Mononuclear cell (primary cell): ENCODE results near the gene BCAT1. TPM values are rescaled to one million over a fixed set of nuclear protein-coding genes. Genes with fewer than 3 reads are reported as not detected.
"Not testable (repeated sequence)": the region's sequence is repeated elsewhere in the genome, so short reads cannot be mapped to it uniquely, and the experiment has no call there.

ENCODE experiments used
- H3K27me3 ChIP-seq: 2 replicates; pipeline ENCODE4 v1.6.0; 2011; ENCODE audit warnings: low read length, control low read depth; ENCODE audit not compliant: insufficient read depth
- H3K4me1 ChIP-seq: 2 replicates; pipeline ENCODE4 v1.5.1; 2011; ENCODE audit warnings: mild to moderate bottlenecking, low read length, control low read depth; ENCODE audit not compliant: insufficient read depth
- H3K4me3 ChIP-seq: 2 replicates; pipeline ENCODE4 v1.5.1; 2011; ENCODE audit warnings: mild to moderate bottlenecking, low read length, moderate library complexity
- H3K9me3 ChIP-seq: 2 replicates; pipeline ENCODE4 v1.5.1; 2011; ENCODE audit warnings: low read depth, mild to moderate bottlenecking, control low read depth, low read length
- total RNA-seq: library from RNA; depleted of rRNA; stranded (reverse); fragments of >200 nt; gene quantifications from one replicate; pipeline ENCODE4 v1.2.3, GENCODE V29; 2012

Gene BCAT1
- total RNA-seq, 1 donor: 6.5 TPM

DNA sequence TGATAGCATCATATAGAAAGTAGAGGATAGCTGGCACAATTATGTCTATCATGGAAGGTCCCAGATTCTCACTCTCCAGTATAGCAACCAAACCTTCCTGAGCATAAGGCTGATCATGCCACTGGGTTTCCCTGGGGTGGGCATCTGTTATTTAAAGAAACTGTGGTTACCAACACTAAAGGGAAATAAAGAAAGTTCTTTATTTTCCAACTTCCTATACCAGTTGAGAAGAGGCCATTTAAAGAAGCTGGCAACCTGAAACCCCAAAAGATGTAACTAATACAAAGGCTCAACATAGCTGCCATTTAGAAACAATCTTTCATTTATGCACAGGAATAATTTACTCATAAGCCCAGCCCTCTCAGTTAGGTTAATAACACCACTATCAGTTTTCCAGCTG is 3.1 kb downstream of the BCAT1 start:
- peaks cover 13% of the 10 kb centered on the region for H3K27me3 ChIP-seq
- no peaks in the 10 kb centered on the region for H3K9me3 ChIP-seq
- peaks cover 42% of the 10 kb centered on the region for H3K4me1 ChIP-seq
- H3K4me3 ChIP-seq: no peak overlapping the region

DNA sequence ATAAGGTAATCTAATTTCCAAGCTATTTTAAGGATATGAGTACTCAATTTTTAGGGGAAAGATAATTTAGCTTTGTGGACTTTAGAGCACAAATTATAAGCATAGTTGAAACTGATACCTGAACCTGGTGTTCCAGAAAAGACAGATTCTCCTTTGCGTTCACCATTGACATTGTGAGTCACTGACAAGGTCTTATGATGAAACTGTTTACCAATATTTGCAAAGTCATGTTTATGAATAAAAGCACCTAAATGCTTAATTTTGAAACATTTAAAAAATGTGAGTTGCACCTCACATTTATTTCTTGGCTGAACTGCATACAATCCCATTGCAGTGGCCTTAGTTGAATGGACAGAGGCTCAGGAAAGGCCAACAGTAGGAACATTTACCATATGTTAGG is 3.9 kb downstream of the BCAT1 start:
- H3K4me3 ChIP-seq: no peak overlapping the region
- H3K4me1 ChIP-seq: peaks cover 42% of the 10 kb centered on the region
- peaks cover 13% of the 10 kb centered on the region for H3K27me3 ChIP-seq
- H3K9me3 ChIP-seq: no peaks in the 10 kb centered on the region

DNA sequence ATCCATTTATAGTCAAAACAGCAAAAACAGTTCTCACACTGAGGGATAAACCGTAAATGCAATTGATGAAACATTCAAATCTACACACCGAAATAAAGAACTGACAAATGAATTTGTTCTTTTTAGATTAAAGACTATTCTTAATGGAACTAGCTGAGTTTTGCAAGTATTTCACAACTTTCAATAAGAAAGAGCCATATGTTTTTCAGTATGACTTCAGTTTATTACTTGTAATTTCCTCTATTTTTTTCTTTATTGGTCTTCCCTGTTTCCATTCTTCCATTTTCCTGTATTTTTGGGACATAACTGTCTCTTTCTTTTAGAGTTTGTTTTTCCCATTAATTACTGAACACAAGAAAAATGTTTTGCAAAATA is 4.3 kb downstream of the BCAT1 start:
- peaks cover 42% of the 10 kb centered on the region for H3K4me1 ChIP-seq
- no peak overlapping the region for H3K4me3 ChIP-seq
- peaks cover 13% of the 10 kb centered on the region for H3K27me3 ChIP-seq
- no peaks in the 10 kb centered on the region for H3K9me3 ChIP-seq

DNA sequence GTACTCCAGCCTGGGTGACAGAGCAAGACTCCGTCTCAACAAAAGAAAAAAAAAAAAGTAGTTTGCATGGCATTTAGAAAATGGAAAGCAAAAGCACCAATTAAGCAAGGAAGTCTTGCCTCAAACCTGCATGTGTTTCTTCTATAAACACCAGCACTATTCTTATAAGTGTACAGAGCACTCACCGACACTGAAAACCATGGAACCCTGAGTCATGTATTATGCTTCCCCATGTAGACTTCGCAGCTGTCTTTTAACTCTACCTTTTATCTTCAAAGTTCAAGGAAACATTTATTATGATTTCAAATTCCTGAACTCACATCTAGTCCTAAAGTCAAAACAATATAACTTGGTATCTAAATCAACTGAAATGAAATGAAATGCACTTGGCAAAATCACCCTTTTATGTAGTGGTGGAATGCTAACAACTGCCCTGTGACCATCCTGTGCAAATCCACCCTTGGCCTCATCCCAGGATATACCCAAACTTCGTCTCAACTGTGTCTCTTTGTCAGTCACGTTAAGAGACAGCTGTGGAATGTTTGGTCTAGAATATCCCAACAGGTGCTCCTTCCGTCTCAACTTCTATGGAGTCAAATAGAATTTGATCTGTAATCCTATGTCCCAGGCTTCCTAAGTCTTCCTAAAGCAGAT is 4.8 kb downstream of the BCAT1 start:
- Histone ChIP-seq H3K27me3 (peaks cover 13% of the 10 kb centered on the region), H3K9me3 (no peaks in the 10 kb centered on the region), H3K4me1 (peaks cover 39% of the 10 kb centered on the region), H3K4me3 (no peak overlapping the region)

DNA sequence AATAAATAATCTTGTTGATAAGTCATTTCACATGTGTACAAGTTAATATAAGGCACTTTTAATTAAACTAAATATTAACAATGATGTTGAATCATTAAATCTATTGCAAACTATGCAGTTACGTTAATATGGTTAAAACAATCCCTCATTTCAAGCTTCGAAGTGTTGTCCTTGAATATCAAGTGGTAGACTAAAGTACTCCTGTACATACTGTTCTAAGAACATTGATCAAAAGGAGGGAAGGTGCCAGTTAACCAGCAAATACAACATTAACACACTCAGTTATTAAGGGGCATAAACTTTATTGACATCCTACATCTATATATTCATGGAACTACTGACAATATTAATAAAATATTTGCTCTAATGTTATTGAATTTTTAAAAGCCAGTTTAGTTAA is 8.7 kb downstream of the BCAT1 start:
- Histone ChIP-seq H3K27me3 (no peaks in the 10 kb centered on the region), H3K9me3 (no peaks in the 10 kb centered on the region), H3K4me3 (no peak overlapping the region), H3K4me1 (peaks cover 3% of the 10 kb centered on the region)

DNA sequence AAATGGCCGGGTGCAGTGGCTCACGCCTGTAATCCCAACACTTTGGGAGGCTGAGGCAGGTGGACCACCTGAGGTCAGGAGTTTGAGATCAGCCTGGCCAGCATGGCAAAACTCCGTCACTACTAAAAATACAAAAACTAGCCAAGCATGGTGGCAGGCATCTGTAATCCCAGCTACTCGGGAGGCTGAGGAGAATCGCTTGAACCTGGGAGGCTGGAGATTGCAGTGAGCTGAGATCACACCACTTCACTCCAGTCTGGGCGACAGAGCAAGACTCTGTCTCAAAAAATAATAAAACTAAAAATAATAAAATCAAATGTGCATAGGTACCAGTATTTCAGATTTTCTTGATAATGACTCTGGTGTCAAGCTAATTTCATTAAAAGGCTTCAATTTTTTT is 9.3 kb downstream of the BCAT1 start:
- H3K27me3 ChIP-seq, H3K4me3 ChIP-seq: not testable (repeated sequence)

DNA sequence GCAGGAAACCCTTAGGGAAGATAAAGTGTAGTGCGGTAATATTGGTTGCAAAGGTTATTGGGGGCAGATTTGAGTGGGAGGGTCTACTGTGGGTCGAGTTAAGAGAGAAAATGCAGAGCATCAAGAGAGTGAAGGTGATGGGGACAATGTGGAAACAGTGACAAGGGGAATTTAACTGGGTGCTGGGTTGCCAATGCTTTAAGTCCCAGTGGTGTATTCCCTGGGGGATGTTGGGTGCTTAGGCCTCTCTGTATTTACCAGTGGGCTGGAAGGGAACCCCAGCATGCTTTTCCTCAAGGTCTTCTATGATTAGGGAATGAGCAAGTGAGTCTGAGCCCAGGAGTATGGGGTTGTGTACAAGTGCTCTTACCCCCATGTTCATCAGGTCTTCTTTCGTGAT is 10.6 kb downstream of the BCAT1 start:
- Histone ChIP-seq H3K4me3 (no peak overlapping the region), H3K4me1 (no peaks in the 10 kb centered on the region), H3K9me3 (no peaks in the 10 kb centered on the region), H3K27me3 (no peaks in the 10 kb centered on the region)

More for the DNA sequence above, 9.3 kb downstream of the BCAT1 start:
- not testable (repeated sequence) for H3K4me1 ChIP-seq, H3K9me3 ChIP-seq

DNA sequence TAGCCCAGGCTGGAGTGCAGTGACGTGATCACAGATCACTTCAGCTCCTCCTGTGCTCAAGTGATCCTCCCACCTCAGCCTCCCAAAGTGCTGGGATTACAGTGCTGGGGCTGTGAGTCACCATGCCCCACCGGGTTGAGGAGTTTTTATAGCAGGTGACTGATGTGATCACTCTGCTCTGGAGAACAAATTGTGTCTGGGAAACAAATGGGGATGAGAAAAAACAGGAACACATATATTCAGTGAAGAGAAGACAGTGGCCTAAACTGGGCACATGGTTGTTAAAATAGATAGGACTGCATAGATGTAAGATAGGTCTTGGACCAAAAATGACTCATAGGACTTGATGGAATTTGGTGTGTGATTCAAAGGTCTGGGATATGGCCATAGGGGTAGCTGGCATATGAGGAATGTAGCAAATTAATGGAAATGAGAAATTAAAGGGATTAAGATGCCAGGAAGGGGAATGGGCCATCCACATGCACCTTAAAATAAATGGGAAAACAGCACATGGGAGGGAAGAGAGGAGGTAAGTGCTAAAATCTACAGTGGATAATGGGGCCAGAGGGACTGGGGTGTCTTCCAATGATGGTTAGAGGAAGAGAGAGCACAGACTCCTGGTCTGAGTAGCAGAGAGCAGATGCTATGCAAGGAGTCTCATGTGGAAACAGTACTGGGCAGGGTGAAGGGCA is 11.2 kb downstream of the BCAT1 start:
- Histone ChIP-seq H3K4me3 (no peak overlapping the region), H3K27me3 (no peaks in the 10 kb centered on the region), H3K4me1 (no peaks in the 10 kb centered on the region), H3K9me3 (no peaks in the 10 kb centered on the region)

DNA sequence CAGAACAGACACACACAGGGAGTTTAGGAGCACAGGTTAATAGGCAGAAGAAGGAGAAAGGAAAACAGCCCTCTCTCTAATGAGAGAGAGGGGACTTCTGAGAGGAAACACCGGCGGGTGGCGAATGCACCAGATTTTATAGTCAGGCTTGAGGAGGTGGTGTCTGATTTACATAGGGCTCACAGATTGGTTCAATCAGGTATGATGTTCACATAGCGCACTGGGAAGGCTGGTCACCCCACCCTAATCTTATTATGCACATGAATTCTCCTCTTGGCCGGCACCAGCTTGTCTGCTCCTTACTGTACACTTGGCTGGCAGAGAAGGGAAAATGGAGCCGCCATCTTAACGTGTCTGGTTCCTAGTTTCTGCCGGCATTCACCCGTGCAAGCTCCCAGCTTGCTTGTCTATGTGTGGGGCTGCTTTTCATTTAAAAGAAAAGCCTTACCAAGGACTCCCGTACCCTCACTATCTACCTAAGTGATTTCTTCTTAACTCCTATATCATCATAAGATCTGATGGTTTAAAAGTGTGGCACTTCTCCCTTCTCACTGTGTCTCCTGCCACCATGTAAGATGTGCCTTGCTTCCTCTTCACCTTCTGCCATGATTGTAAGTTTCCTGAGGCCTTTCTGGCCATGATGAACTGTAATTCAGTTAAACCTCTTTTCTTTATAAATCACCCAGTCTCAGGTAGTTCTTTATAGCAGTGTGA is 15.1 kb downstream of the BCAT1 start:
- Histone ChIP-seq H3K9me3 (no peaks in the 10 kb centered on the region), H3K27me3 (no peaks in the 10 kb centered on the region), H3K4me3 (no peak overlapping the region), H3K4me1 (peaks cover 15% of the 10 kb centered on the region)

DNA sequence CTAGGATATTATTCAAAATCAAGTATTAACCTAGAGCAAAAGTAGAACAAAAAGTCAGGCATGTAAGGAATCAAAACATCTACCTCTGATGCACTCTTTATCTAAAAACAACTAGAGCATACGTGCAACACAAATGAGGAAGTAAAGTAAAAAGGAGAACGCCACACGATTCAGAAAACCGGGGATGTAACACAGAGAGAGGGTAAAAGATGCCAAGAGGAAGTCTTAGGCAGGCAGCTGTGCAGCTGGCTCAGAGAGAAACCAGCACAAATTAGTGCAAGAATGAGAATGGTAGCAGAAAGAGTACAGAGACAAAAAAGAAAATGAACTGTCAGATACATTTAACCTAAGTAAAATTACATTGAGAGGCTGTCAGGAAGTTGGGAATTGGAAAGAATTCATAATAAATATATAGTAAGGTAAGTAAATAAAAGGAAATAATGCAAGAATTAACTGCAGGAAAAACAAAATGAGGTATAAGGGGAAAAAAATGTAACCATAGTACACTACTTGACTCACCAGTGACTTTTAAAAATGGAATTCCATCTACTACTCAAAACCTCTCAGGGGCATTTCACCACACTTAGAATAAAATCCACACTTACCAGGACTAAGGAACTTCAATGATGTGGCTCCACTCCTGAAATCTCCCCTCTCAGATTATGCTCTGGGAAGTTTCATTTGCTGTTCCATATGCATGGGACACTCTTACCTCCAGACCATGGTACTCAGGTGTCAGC is 17.1 kb downstream of the BCAT1 start:
- Histone ChIP-seq H3K9me3 (no peaks in the 10 kb centered on the region), H3K27me3 (no peaks in the 10 kb centered on the region), H3K4me3 (no peak overlapping the region), H3K4me1 (peaks cover 15% of the 10 kb centered on the region)

DNA sequence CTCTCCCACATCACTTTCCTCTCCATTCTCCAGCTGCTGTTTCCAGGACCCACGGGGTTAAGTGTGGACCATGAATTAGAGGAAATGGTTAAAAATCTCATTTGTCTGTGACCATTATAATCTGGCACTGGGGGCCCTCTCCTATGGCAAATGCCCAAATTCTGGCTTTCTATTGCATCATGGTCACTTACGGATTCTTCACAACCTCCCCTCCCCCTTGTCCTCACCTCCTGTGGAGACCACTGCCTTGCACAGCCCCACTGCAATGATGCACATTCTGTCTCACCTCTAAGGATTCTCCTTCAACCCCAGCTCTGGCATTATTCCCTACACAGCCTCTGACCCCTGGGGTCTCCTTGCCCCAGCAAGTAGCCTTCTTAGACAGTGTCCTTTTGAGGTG is 18.9 kb downstream of the BCAT1 start:
- Histone ChIP-seq H3K4me3 (no peak overlapping the region), H3K27me3 (no peaks in the 10 kb centered on the region), H3K4me1 (peaks cover 15% of the 10 kb centered on the region), H3K9me3 (no peaks in the 10 kb centered on the region)

DNA sequence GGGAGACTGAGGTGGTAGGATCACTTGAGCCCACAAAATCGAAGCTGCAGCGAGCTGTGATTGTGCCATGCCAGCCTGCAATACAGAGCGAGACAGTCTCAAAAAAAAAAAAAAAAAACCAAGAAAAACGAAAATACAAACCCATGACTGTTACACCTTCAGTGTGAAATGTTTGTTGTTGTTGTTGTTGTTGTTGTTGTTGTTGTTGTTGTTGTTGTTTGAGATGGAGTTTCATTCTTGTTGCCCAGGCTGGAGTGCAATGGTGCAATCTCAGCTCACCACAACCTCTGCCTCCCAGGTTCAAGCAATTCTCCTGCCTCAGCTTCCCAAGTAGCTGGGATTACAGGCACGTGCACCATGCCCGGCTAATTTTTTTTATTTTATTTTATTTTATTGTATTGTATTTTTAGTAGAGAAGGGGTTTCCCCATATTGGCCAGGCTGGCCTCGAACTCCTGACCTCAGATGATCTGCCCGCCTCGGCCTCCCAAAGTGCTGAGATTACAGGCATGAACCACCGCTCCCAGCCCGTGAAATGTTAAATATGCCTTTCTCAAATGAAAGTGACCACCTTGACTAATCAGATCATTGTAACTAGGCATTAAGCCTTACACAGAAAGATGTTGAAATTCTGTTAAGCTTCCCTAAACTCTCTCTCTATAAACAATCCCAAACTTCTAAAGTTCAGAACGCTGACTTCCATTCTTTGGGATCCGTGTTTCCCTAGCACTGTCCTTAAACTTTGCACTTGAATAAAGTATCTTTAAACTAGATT is 20.2 kb downstream of the BCAT1 start:
- H3K9me3 ChIP-seq, H3K4me3 ChIP-seq, H3K27me3 ChIP-seq: not testable (repeated sequence)
- peaks cover 15% of the 10 kb centered on the region for H3K4me1 ChIP-seq

DNA sequence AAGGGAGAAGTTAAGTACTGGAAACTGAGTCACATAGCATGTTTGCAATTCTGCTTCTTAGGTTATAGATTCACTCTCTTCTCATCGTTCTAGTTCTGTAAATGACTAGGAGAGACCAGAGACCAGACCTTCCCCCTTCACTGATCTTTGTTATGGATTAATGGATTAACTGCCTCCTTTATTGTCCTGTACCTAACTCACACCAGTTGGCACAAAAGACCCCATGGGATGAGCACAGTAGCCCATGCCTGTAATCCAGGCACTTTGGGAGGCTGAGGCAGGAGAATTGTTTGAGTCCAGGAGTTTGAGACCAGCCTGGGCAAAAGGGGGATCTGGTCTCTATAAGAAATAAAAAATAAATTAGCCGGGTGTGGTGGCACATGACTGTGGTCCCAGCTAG is 20.8 kb downstream of the BCAT1 start:
- H3K9me3 ChIP-seq: no peaks in the 10 kb centered on the region

DNA sequence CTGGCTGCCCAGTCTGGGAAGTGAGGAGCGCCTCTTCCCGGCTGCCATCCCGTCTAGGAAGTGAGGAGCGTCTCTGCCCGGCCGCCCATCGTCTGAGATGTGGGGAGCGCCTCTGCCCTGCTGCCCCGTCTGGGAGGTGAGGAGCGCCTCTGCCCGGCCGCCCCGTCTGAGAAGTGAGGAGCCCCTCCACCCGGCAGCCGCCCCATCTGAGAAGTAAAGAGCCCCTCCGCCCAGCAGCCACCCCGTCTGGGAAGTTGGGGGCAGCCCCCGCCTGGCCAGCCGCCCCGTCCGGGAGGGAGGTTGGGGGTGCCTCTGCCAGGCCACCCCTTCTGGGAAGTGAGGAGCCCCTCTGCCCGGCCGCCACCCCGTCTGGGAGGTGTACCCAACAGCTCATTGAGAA is 22.8 kb downstream of the BCAT1 start:
- not testable (repeated sequence) for H3K4me3 ChIP-seq, H3K9me3 ChIP-seq, H3K27me3 ChIP-seq, H3K4me1 ChIP-seq

More for the DNA sequence above, 20.8 kb downstream of the BCAT1 start:
- no peaks in the 10 kb centered on the region for H3K27me3 ChIP-seq
- no peak overlapping the region for H3K4me3 ChIP-seq
- H3K4me1 ChIP-seq: peaks cover 15% of the 10 kb centered on the region
